ENCODE measurements around the gene DHRS9. TPM values are rescaled to one million over a fixed set of nuclear protein-coding genes. Genes with fewer than 3 reads are reported as not detected.

Gene DHRS9
- 0.19 and 0.37 TPM in 2 replicates for polyA plus RNA-seq (2011; rRNA removed)
- polyA plus RNA-seq (2012; cell fraction: cytosol; rRNA removed), result 0.05 TPM in 2 replicates
- polyA plus RNA-seq (2012; cell fraction: nucleus; rRNA removed), result 0.07 TPM in 2 replicates
- 0.09 to 0.25 TPM (median 0.21 TPM) in 3 replicates for polyA plus RNA-seq (2017; fragmentation: RNase III; extraction: RNeasy Plus Mini Kit Qiagen cat#74134 plus additional on column Dnase treatment)
- polyA minus RNA-seq (2011; rRNA and poly(A)+ RNA removed), result 0.17 TPM in 1 of 2 replicates, not detected in the other

- Histone ChIP-seq H3K4me3 (no peak within 1 kb of the TSS), H3K4me2 (peak within 1 kb of the TSS; percentile 56), H3K27ac (peak within 1 kb of the TSS; percentile 35 to 58; a peak in 5 of 6 replicates), H3K9me3 (no peaks in the 10 kb centered on the region), H3K4me1 (peaks cover 28% of the 10 kb centered on the region)
- peak; percentile 53 to 78 for DNase-seq (ENCODE audit: low read depth in 1 of 2, low spot score in 1 of 2)
- TF ChIP-seq E2F6 (IDR thresholded peaks at IDR 0.05; ENCODE audit: borderline replicate concordance, low read depth) (no peak), EHF (CRISPR knock-in tag; IDR thresholded peaks at IDR 0.05) (no peak), MAFK (IDR thresholded peaks at IDR 0.05; ENCODE audit: partially characterized antibody) (no peak), JUNB (IDR thresholded peaks at IDR 0.05) (peak; percentile 62), MAX (IDR thresholded peaks at IDR 0.05) (peak; percentile 43; the same call in 1 of the 2 replicates), KDM5A (IDR thresholded peaks at IDR 0.05) (no peak), USF2 (IDR thresholded peaks at IDR 0.05) (no peak), MAZ (IDR thresholded peaks at IDR 0.05; ENCODE audit: borderline replicate concordance, low read depth, low read length) (no peak), HES2 (IDR thresholded peaks at IDR 0.05) (peak; percentile 58; the same call in 1 of the 2 replicates), POLR2AphosphoS2 (conservative IDR thresholded peaks at IDR 0.05; ENCODE audit: low read length) (no peak), BHLHE40 (IDR thresholded peaks at IDR 0.05; ENCODE audit: low read depth, low read length) (no peak), RARB (CRISPR knock-in tag; IDR thresholded peaks at IDR 0.05) (no peak), TFCP2L1 (CRISPR knock-in tag; IDR thresholded peaks at IDR 0.05) (no peak), FOSL2 (IDR thresholded peaks at IDR 0.05) (peak; percentile 86), FOSL2 (CRISPR knock-in tag; IDR thresholded peaks at IDR 0.05) (peak; percentile 86), RFX5 (IDR thresholded peaks at IDR 0.05) (no peak), CEBPB (IDR thresholded peaks at IDR 0.05) (peak; percentile 68 to 75)
- peak; percentile 70 for FAIRE-seq
- peak; percentile 97 to 98 for ATAC-seq
- ChIA-PET CTCF (no interaction called here), POLR2A (no interaction called here)
- 6% methylated on average over 5 of the region's 5 CpGs for WGBS (ENCODE audit: missing lambda C conversion rate)
Observed at GRCh38 chr2:169069341-169069740, at the start of gene DHRS9. Gene DHRS9 (plus strand): TSS chr2:169069563. CDS start chr2:169081582, 12,019 bp downstream.

- Histone ChIP-seq H3K27ac (no peak overlapping the region), H3K4me2 (no peak overlapping the region), H3K4me1 (peaks cover 8% of the 10 kb centered on the region; the same call in 1 of the 3 replicates), H3K4me3 (no peak overlapping the region), H3K9me3 (no peaks in the 10 kb centered on the region)
- DNase-seq (ENCODE audit: low read depth in 1 of 2, low spot score in 1 of 2), result no peak
- no peak for ATAC-seq
- no peak for FAIRE-seq
- ChIA-PET CTCF (no interaction called here), POLR2A (no interaction called here)
- 40% methylated on average over 3 of the region's 3 CpGs for WGBS (ENCODE audit: missing lambda C conversion rate)
- TF ChIP-seq CBX8 (IDR thresholded peaks at IDR 0.05) (no peak), POLR2AphosphoS2 (conservative IDR thresholded peaks at IDR 0.05; ENCODE audit: low read length) (no peak), HOXA7 (CRISPR knock-in tag; IDR thresholded peaks at IDR 0.05) (no peak), ZFP36 (IDR thresholded peaks at IDR 0.05; ENCODE audit: borderline replicate concordance, partially characterized antibody) (no peak), EHMT2 (IDR thresholded peaks at IDR 0.05; ENCODE audit: low read depth) (no peak), USF2 (IDR thresholded peaks at IDR 0.05) (no peak), ESRRA (IDR thresholded peaks at IDR 0.05; ENCODE audit: borderline replicate concordance, low read length) (no peak), RNF2 (IDR thresholded peaks at IDR 0.05; ENCODE audit: borderline replicate concordance, low read depth) (no peak), POLR2A (IDR thresholded peaks at IDR 0.05; ENCODE audit: low read length) (no peak), MYC (IDR thresholded peaks at IDR 0.05; ENCODE audit: borderline replicate concordance, low read length) (no peak), HMGXB4 (CRISPR knock-in tag; IDR thresholded peaks at IDR 0.05; ENCODE audit: borderline replicate concordance) (no peak), EP300 (IDR thresholded peaks at IDR 0.05) (no peak), RCOR1 (IDR thresholded peaks at IDR 0.05; ENCODE audit: low read depth, low read length) (no peak)
Observed at GRCh38 chr2:169023161-169023560, 46.2 kb upstream of the DHRS9 start.
